ENCODE results near the gene ZMIZ2. TPM values are rescaled to one million over a fixed set of nuclear protein-coding genes. Genes with fewer than 3 reads are reported as not detected.
"Not testable (repeated sequence)": the region's sequence is repeated elsewhere in the genome, so short reads cannot be mapped to it uniquely, and the experiment has no call there.

ZMIZ2 gene
- total RNA-seq, 5 donors from 2014 or later (not counting 1 experiment from before 2014, with no cell fraction given) = 112 to 172 (median 145) TPM

DNA sequence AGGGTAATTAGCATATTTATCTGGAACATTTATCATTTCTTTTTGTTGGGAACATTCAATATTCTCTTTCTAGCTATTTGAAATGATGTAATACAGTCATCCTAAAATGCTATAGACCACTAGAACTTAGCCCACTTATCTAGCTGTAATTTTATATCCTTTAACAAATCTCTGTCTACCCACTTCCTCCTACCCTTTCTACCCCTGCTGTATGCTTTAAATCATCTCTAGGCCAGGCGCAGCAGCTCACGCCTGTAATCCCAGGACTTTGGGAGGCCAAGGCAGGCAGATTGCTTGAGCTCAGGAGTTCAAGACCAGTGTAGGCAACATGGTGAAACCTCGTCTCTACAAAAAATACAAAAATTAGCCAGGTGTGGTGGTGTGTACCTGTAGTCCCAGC lies 25.8 kb downstream of the ZMIZ2 start:
- H3K27me3 ChIP-seq (replicated peaks in 1 of 2; ENCODE audit: control insufficient read depth in 2 of 2, extremely low read depth in 1 of 2, insufficient read depth in 2 of 2, low read length in 1 of 2); H3K9me3 Mint-ChIP-seq; DNase-seq; H3K27ac ChIP-seq (ENCODE audit: low read length); H3K4me3 ChIP-seq (ENCODE audit: control insufficient read depth in 1 of 2, extremely low read depth in 1 of 2, low read length in 1 of 2); H3K27ac Mint-ChIP-seq; POLR2A ChIA-PET; H3K9me3 ChIP-seq; H3K4me3 Mint-ChIP-seq; H3K27me3 Mint-ChIP-seq; ATAC-seq (replicated peaks in 1 of 4); H3K36me3 Mint-ChIP-seq; H3K36me3 ChIP-seq (ENCODE audit: control insufficient read depth in 2 of 2, extremely low read depth in 1 of 2, insufficient read depth in 1 of 2, low read length in 1 of 2): not testable (repeated sequence)
- peaks cover 21 to 23% (median 23%) of the 10 kb centered on the region in 3 donors for H3K4me1 Mint-ChIP-seq
- CTCF ChIA-PET = interaction anchor here in 1 of 2 donors (0.7 kb wide), 1 partner anchor 201 kb away, joined by 3 read pairs; the partner anchor contains the start of gene DDX56
- H3K4me1 ChIP-seq (ENCODE audit: control insufficient read depth in 1 of 2, extremely low read depth in 1 of 2, insufficient read depth in 2 of 2, low read length in 2 of 2) = peaks cover 0 to 20% of the 10 kb centered on the region in 2 experiments
- no CpG with 5 or more reads among the region's 3 CpGs for WGBS (ENCODE audit: insufficient coverage)

GRCh38 chr7:44775383-44776107 lies 26.9 kb downstream of the ZMIZ2 start:
- Histone ChIP-seq H3K9me3 (no peaks in the 10 kb centered on the region), H3K4me3 (ENCODE audit: control insufficient read depth in 1 of 2, extremely low read depth in 1 of 2, low read length in 1 of 2) (no peak overlapping the region), H3K27ac (ENCODE audit: low read length) (no peak overlapping the region), H3K27me3 (replicated peaks in 1 of 2; ENCODE audit: control insufficient read depth in 2 of 2, extremely low read depth in 1 of 2, insufficient read depth in 2 of 2, low read length in 1 of 2) (peaks cover 0 to 4% of the 10 kb centered on the region in 2 experiments), H3K36me3 (ENCODE audit: control insufficient read depth in 2 of 2, extremely low read depth in 1 of 2, insufficient read depth in 1 of 2, low read length in 1 of 2) (no peaks in the 10 kb centered on the region), H3K4me1 (ENCODE audit: control insufficient read depth in 1 of 2, extremely low read depth in 1 of 2, insufficient read depth in 2 of 2, low read length in 2 of 2) (peaks cover 0 to 9% of the 10 kb centered on the region in 2 experiments)
- WGBS (ENCODE audit: insufficient coverage) = 86% methylated on average over 1 of the region's 6 CpGs
- ATAC-seq (replicated peaks in 1 of 4) (no peak), DNase-seq (no peak)
- Mint-ChIP-seq H3K4me1 (peaks cover 12% of the 10 kb centered on the region in 3 donors), H3K4me3 (no peak overlapping the region), H3K27ac (no peak overlapping the region), H3K9me3 (no peaks in the 10 kb centered on the region), H3K36me3 (no peaks in the 10 kb centered on the region), H3K27me3 (no peaks in the 10 kb centered on the region)
- POLR2A ChIA-PET = no interaction called here
- CTCF ChIA-PET = no interaction called here

- H3K4me1 ChIP-seq (ENCODE audit: control insufficient read depth in 1 of 2, extremely low read depth in 1 of 2, insufficient read depth in 2 of 2, low read length in 2 of 2) = peaks cover 0 to 3% of the 10 kb centered on the region in 2 experiments
- no peak overlapping the region for H3K27ac Mint-ChIP-seq
- H3K9me3 Mint-ChIP-seq = no peaks in the 10 kb centered on the region
- H3K36me3 Mint-ChIP-seq = no peaks in the 10 kb centered on the region
- H3K9me3 ChIP-seq = no peaks in the 10 kb centered on the region
- H3K4me3 ChIP-seq (ENCODE audit: control insufficient read depth in 1 of 2, extremely low read depth in 1 of 2, low read length in 1 of 2) = no peak overlapping the region
- no peak for ATAC-seq (replicated peaks in 1 of 4)
- no peak for DNase-seq
- H3K4me3 Mint-ChIP-seq = no peak overlapping the region
- H3K27me3 ChIP-seq (replicated peaks in 1 of 2; ENCODE audit: control insufficient read depth in 2 of 2, extremely low read depth in 1 of 2, insufficient read depth in 2 of 2, low read length in 1 of 2) = peaks cover 0 to 4% of the 10 kb centered on the region in 2 experiments
- H3K27me3 Mint-ChIP-seq = no peaks in the 10 kb centered on the region
- 87% methylated on average over 2 of the region's 3 CpGs for WGBS (ENCODE audit: insufficient coverage)
- CTCF ChIA-PET = no interaction called here
- no peaks in the 10 kb centered on the region for H3K36me3 ChIP-seq (ENCODE audit: control insufficient read depth in 2 of 2, extremely low read depth in 1 of 2, insufficient read depth in 1 of 2, low read length in 1 of 2)
- POLR2A ChIA-PET = no interaction called here
- no peak overlapping the region for H3K27ac ChIP-seq (ENCODE audit: low read length)
- peaks cover 5 to 6% (median 6%) of the 10 kb centered on the region in 3 donors for H3K4me1 Mint-ChIP-seq
Observed at GRCh38 chr7:44776211-44776610, 27.6 kb downstream of the ZMIZ2 start.

GRCh38 chr7:44782460-44782859 lies 33.8 kb downstream of the ZMIZ2 start:
- POLR2A ChIA-PET = interaction anchor here in 1 of 2 donors (0.6 kb wide), 1 partner anchor 25 kb away, joined by 6 read pairs; no protein-coding TSS in a partner anchor
- H3K4me1 Mint-ChIP-seq = no peaks in the 10 kb centered on the region
- no peaks in the 10 kb centered on the region for H3K27me3 Mint-ChIP-seq
- Histone ChIP-seq H3K4me3 (ENCODE audit: control insufficient read depth in 1 of 2, extremely low read depth in 1 of 2, low read length in 1 of 2) (no peak overlapping the region), H3K27me3 (replicated peaks in 1 of 2; ENCODE audit: control insufficient read depth in 2 of 2, extremely low read depth in 1 of 2, insufficient read depth in 2 of 2, low read length in 1 of 2) (no peaks in the 10 kb centered on the region), H3K9me3 (no peaks in the 10 kb centered on the region), H3K27ac (ENCODE audit: low read length) (no peak overlapping the region), H3K4me1 (ENCODE audit: control insufficient read depth in 1 of 2, extremely low read depth in 1 of 2, insufficient read depth in 2 of 2, low read length in 2 of 2) (peaks cover 0 to 3% of the 10 kb centered on the region in 2 experiments), H3K36me3 (ENCODE audit: control insufficient read depth in 2 of 2, extremely low read depth in 1 of 2, insufficient read depth in 1 of 2, low read length in 1 of 2) (no peaks in the 10 kb centered on the region)
- 100% methylated on average over 1 of the region's 1 CpG for WGBS (ENCODE audit: insufficient coverage)
- no peak overlapping the region for H3K27ac Mint-ChIP-seq
- ATAC-seq (replicated peaks in 1 of 4) (no peak), DNase-seq (no peak)
- H3K36me3 Mint-ChIP-seq = peaks cover 5% of the 10 kb centered on the region
- CTCF ChIA-PET = no interaction called here
- peaks cover 4 to 6% (median 5%) of the 10 kb centered on the region in 3 donors for H3K9me3 Mint-ChIP-seq
- H3K4me3 Mint-ChIP-seq = no peak overlapping the region

- Histone ChIP-seq H3K27me3 (replicated peaks in 1 of 2; ENCODE audit: control insufficient read depth in 2 of 2, extremely low read depth in 1 of 2, insufficient read depth in 2 of 2, low read length in 1 of 2) (no peaks in the 10 kb centered on the region), H3K4me3 (ENCODE audit: control insufficient read depth in 1 of 2, extremely low read depth in 1 of 2, low read length in 1 of 2) (no peak overlapping the region), H3K27ac (ENCODE audit: low read length) (no peak overlapping the region), H3K36me3 (ENCODE audit: control insufficient read depth in 2 of 2, extremely low read depth in 1 of 2, insufficient read depth in 1 of 2, low read length in 1 of 2) (no peaks in the 10 kb centered on the region), H3K9me3 (no peaks in the 10 kb centered on the region), H3K4me1 (ENCODE audit: control insufficient read depth in 1 of 2, extremely low read depth in 1 of 2, insufficient read depth in 2 of 2, low read length in 2 of 2) (peaks cover 0 to 3% of the 10 kb centered on the region in 2 experiments)
- Mint-ChIP-seq H3K9me3 (peaks cover 4 to 6% (median 5%) of the 10 kb centered on the region in 3 donors), H3K4me3 (no peak overlapping the region), H3K36me3 (peaks cover 5% of the 10 kb centered on the region), H3K27ac (no peak overlapping the region), H3K27me3 (no peaks in the 10 kb centered on the region), H3K4me1 (no peaks in the 10 kb centered on the region)
- ChIA-PET CTCF (no interaction called here), POLR2A (no interaction called here)
- ATAC-seq (replicated peaks in 1 of 4) = no peak
- DNase-seq = no peak
Observed at GRCh38 chr7:44783407-44783806, 34.8 kb downstream of the ZMIZ2 start.

DNA sequence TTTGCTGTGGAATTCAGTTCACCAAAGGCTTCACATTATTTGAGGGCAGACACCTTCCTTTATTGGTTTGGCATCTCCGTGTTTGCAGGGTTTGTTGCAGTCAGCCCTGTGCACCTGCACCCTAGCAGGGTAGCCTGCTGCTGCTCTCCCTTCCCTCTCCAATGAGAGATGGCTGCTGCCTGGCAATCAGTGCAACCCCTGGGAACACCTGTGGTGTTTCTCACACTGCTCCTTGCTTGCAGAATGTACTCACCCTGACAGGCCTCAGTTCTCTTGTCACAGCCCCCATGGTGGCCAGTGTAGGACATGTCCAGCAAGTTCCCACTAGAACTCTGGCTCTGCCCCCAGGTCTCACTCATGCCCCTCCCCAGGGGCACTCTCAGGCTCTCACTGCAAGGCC lies 35.7 kb downstream of the ZMIZ2 start:
- Mint-ChIP-seq H3K27me3 (no peaks in the 10 kb centered on the region), H3K36me3 (peaks cover 5% of the 10 kb centered on the region), H3K27ac (no peak overlapping the region), H3K4me1 (no peaks in the 10 kb centered on the region), H3K9me3 (peaks cover 4 to 6% (median 5%) of the 10 kb centered on the region in 3 donors), H3K4me3 (no peak overlapping the region)
- Histone ChIP-seq H3K27me3 (replicated peaks in 1 of 2; ENCODE audit: control insufficient read depth in 2 of 2, extremely low read depth in 1 of 2, insufficient read depth in 2 of 2, low read length in 1 of 2) (no peaks in the 10 kb centered on the region), H3K36me3 (ENCODE audit: control insufficient read depth in 2 of 2, extremely low read depth in 1 of 2, insufficient read depth in 1 of 2, low read length in 1 of 2) (no peaks in the 10 kb centered on the region), H3K4me1 (ENCODE audit: control insufficient read depth in 1 of 2, extremely low read depth in 1 of 2, insufficient read depth in 2 of 2, low read length in 2 of 2) (peaks cover 0 to 3% of the 10 kb centered on the region in 2 experiments), H3K4me3 (ENCODE audit: control insufficient read depth in 1 of 2, extremely low read depth in 1 of 2, low read length in 1 of 2) (no peak overlapping the region), H3K27ac (ENCODE audit: low read length) (no peak overlapping the region), H3K9me3 (no peaks in the 10 kb centered on the region)
- ATAC-seq (replicated peaks in 1 of 4) (no peak), DNase-seq (no peak)
- POLR2A ChIA-PET = no interaction called here
- CTCF ChIA-PET = interaction anchor here in 1 of 2 donors (0.5 kb wide), 1 partner anchor 384 kb away, joined by 3 read pairs; no protein-coding TSS in a partner anchor
- 78% methylated on average over 1 of the region's 1 CpG for WGBS (ENCODE audit: insufficient coverage)

Measured in T-cell (primary cell).